ENCODE data around the gene A3GALT2.
A peak's percentile ranks its signal among the peaks of the same experiment; 100 is the strongest.

The A3GALT2 gene

DNA sequence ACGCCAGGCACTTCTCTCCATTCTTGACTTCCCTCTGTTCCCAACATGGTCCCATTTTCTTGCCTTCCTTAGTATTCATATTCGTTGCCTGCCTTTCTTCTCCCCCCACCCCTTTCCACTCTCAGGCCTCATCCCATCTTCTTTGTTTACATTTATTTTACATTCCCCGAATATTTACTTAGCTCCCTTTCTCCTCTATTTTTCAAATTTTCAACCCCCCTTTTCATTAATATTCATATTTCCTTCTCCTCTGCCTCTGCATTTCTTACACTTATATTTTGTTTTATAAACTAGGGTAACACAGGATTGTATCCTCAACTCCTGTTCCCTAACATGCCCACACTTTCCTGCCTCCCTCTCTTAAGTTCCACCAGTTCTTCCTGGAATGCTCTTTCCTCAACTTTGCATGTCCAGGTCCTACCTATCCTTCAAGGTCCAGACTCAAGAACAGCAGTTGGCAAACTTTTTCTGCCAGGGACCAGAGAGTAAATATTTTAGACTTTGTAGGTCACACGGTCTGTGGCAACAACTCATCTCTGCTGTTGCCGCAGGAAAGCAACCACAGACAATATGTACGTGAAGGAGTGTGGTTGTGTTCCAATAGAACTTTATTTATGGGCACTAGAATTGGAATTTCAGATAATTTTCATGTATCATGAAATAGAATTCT is 29.8 kb upstream of the A3GALT2 start:
- DNase-seq (ENCODE audit: low read depth in 2 of 2), result no peak

DNA sequence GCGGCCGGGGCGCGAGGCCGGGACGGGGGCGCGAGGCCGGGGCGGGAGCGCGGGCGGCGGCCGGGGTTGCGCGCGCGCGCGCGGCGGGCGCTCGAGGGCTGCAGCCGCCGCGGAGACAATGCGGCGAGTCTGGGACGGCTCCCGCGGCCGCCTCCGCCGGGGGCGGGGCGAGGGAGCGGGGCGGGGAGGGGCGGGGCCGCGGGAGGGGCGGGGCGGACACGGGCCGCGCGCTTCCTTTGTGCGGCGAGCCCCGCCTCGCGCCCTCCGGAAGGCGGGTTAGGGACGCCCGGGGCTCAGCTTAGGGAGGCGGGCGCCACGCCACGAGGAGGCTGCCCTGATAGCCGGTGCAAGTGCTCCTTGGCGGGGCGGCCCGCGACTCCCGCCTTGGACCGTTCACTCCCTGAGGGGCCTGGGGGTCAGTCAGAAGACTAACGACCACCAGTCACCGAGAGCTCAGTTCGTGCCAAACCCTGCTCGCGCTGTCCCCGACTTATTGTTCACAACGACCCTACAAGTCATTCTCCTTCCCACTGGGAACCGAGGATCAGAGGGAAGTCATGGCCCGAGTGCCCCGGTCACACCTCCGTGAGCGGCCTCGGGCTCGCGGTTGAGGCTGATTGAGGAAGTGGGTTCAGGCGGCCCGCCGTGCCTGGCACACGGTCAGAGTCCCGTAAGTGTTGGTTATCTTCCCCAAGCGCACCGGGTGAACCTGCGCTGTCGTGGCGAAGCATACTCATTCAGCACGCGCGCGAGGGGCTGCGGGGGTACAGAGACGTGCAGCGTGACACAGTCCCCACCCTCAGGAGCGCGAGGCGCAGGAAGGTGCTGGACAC is 29.1 kb upstream of the A3GALT2 start:
- DNase-seq (ENCODE audit: low read depth in 2 of 2), result peak; percentile 62 to 74

DNA sequence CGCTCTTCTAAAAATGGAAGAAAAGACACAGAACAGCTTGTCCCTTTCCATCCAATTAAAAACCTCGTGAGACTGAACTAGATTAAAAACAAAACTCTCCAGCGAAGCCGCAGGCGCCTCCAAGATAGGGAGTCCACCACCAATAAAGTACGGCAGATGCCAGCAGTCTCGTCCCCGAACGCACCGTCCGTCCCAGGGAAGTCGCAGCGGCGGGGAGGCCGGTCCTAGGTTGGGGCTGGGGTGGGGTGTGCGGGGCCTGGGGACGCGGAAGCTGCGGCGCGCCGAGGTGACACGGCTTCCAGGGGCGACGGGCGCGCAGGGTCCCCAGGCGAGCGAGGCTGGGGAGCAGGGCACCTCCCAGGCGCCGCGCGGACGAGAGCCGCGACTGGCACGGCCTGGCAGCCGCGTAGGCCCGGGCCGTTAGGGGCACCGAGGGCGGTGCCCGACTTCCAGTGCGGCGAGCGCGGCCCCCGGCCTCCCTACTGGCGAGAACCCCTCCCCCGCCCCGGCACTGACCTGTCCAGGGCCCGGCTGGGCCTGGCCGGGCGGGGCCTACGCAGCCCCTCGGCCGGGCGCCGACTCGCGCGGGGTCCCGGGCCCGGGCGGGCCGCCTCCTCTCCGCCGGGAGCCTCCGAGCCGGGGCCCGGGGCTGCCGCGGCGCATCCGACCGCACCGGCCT is 28.3 kb upstream of the A3GALT2 start:
- peak; percentile 34 to 36 for DNase-seq (ENCODE audit: low read depth in 2 of 2)

DNA sequence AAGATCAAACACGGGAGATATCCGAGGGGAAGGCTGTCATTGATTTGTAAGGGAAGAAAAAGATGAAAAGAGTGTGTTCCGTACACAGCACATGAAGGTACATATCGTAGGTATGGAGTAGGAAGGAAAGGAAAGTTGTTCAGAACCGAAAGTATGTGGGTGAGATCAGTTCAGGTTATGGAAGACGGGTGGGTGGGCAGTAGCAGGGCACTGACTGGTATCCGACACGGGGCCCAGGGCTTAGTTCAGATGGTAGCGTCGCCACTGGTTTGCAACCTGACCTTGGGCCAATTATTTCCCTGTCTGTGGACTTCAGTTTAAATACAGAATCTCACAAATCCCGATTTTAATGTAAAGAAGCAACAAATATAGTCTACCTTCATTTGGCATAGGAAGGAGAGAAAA is 27.8 kb upstream of the A3GALT2 start:
- peak; percentile 6 to 15 for DNase-seq (ENCODE audit: low read depth in 2 of 2)

DNA sequence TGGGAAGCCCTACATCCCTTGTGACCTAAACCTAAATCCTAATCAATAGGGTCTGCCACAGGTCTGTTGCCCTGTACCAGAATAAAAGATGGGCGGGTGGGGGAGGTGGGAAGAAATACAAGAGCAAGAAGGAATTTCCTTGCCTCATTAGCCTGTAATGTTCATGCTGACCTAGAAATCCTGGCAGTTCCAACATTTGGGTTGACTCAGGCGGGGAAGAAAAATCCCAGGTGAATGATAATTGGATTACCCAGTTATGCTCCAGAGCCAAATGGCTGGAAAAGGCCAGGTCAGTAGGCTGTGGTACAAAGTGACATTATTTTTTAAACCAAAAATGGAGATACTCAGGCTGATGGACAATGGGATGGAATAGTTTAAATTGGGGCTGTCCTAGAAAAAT is 27.3 kb upstream of the A3GALT2 start:
- no peak for DNase-seq (ENCODE audit: low read depth in 2 of 2)

DNA sequence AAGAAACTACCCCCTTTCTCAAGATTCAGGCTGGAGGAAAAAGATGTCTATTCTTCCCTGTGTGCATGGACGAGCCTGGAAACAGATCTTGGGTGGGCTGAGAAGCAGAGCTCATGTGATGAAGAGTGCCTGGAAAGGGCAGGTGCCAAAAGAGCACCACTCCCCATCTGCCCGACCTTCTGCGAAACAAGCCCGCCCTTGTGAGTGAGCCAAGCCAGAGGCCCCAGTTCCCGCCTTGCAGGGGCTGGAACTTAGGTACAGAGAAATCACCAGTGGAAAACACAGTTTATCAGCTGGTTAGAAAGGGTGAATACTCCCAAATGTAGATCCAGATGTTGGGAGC is 26.7 kb upstream of the A3GALT2 start:
- DNase-seq (ENCODE audit: low read depth in 2 of 2), result no peak

DNA sequence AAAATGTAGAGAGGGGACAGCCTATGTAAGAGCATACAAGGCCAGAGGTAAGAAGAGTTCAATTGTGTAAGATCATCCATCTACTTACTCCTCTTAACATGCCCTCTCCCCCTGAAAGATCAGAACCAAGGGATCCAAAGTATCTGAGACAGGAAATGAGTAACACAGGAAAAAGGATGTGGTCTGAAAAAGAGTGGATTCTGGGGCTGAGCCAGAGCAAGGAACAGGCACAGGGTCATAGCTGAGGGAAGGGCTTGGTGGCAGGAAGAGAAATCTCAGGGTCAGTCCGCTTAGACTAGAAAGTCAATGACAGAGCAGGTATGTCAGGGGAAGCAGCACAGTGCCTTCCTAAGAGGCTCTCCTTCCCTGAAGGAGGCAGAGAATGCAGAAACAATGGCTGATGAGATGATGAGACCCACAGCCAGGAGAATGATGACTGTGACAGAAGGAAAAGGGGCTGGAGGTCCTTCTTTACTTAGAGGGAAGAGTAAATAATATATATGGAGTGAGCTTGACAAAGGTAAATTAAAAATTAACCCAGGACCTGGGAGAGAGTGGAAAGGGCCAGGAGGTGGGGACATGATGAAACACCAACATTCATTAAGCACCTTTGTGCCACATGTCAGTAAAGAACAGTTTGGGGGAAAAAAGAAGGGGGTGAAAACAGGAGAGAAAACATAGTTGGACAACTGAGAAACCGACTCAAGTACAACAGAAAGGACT is 26.2 kb upstream of the A3GALT2 start:
- no peak for DNase-seq (ENCODE audit: low read depth in 2 of 2)

DNA sequence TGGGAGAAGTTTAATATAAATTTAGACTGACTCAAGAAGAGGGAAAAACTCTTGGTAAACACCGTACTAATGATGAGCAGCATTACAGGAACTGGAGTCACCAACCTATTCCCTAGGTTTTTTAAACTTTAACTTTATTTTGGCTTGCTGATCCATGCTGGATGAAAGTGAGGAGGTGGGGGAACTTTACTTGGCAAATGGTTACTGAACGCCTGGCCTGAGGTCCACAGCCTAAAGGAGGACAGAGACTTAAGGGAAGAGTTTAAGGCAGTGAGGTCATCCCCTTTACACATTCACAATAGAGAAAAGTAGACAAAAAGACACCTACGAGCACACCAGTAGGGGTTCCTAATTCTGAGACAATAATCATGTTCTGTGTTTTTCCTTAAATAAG is 25.6 kb upstream of the A3GALT2 start:
- DNase-seq (ENCODE audit: low read depth in 2 of 2), result no peak

DNA sequence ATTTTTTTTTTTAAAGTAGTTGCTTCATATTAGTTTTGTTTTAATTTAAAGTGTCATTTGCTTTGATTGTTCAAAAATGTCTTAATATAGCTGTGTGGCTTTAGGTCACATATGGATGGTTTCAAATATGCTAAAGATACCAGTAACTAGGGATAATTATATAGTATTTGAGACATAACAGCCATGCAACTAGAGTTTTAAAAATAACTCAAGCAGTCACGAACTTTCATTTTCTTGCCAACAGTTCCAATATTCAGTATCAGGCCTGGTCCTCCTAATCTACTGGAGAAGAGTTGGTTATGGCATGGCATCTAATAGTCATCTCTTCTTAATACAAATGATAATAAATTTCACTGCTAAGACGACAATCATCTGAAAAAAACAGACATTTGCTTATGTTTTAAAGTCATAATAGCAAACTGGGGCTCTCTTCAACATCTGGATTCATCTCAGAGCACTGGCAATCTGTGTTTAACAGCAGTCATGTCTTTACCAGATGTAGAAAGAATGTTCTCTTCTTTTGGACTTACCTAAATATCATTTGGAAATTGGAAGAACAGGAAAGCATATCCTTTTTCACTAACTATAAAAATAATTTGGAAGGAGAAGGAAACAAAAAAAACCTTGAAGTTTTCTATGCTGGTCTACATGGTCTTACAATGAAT is 24.1 kb upstream of the A3GALT2 start:
- DNase-seq (ENCODE audit: low read depth in 2 of 2), result no peak

DNA sequence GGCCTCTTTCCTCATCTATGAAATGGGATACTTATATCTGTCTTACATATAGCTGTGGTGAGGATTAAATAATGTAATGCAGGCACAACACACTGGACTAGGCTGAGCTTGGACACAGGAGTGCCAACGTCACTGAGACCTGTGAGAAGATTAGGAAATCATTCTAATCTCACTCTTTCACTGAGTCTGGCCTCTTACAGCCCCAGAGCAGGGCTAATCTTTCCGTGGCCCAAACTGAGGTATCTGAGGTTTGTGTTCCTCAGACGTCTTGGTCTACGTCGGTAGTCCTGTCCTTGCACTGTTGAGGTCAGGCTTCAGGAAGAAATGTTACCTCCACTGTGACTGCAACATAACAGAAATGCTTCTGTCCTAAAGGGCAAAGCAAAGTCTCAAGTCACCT is 22.6 kb upstream of the A3GALT2 start:
- DNase-seq (ENCODE audit: low read depth in 2 of 2), result no peak

DNA sequence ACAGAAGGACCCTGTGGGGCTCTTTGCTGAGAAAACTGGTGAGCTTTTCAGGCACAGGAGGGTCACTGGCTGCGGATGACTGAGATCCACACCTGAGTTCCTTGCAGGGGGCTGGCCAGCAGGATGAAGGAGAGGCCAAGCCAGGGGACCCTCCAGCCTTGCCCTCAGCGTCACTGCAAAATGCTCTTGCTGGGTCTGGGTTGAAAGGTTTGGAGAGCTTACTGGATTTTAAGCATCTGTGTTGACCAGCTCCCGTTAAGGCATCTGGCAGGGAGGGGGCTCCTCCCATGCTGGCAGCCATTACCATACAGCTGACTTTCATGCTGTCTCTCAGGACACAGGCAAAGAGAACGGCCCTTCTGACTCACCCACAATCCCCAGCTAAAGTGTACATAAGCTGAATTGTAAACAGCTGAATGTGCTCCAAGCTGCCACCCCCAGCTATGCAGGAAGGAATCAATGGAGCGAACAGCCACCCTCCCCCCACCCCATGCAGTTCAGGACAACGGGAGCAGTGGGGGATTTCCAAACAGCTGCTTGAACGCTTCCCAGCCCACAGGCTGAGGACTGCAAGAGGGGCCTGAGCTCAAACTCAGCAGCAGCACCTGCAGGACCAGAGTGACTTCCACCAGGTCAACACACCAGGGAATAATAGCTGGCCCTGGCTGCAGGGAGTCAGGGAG is 21.3 kb upstream of the A3GALT2 start:
- DNase-seq (ENCODE audit: low read depth in 2 of 2), result no peak

DNA sequence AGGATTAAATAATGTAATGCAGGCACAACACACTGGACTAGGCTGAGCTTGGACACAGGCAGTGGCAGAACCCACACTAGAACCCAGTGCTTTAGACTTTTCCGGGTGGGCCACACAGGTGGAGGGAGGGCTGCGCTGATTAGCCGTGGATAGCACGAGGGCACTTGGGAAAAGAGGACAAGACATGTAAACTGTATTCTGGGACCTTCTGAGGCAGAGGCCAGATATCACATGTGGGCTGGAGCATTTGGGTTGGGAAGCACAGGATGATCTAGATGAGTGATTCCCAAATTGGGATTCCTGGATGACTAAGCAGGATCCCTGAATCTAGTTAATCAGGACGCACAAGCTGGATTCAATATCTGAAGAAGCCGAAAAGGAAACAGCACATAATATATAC is 20.3 kb upstream of the A3GALT2 start:
- no peak for DNase-seq (ENCODE audit: low read depth in 2 of 2)

DNA sequence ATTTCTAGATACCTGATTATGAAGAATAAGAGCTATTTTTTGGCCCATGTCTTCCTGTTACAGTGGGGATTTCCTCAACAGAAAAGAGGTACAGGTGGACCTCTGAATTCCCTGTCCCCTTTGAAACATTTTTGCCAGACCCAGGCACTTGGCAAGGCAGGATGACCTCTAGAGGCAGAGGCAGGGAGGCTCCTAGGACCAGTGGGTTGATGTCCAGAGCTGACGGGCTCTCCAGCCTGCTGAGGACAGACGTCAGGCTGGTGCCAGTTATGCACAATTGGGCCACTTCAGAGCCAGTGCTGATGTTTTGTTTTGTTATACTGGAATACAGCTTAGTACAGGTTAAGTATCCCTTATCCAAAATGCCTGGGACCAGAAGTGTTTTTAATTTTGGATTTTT is 18.5 kb upstream of the A3GALT2 start:
- DNase-seq (ENCODE audit: low read depth in 2 of 2), result no peak

DNA sequence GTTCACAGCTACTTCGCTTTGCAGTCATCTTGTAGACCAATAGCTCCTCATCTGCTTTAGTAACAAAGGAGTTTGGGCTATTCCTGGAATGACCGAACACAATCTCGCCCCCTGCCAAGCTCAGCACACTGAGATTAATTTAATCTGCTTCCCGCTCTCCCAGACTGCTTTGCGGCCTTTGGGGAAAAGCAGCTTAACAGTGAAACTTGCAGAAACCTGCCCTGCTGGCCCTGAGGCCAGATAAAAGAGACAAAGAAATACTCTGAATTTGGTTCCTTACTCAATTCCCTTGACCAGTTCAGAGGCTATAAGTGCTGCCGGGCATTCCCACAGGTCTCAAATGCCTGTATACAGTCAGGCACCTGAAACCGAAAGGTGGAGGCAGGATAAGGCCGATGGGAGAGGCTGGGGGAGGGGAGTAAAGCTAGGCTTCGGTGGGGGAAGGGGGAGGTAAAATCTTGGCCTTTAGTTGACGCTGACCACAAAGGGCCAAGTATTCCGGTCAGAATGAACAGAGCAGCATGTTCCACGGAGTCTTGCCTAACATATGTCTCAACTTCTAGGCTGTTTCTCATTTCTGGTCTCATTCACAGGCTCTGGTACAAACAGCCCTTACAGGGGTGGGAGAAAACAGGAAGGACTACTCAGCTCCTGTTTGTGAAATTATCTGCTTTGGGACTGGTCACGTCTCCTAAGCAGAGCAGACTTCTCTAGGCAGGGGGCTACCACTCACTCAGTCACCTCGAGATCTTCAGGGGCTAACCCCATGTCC is 17.7 kb upstream of the A3GALT2 start:
- DNase-seq (ENCODE audit: low read depth in 2 of 2), result no peak

DNA sequence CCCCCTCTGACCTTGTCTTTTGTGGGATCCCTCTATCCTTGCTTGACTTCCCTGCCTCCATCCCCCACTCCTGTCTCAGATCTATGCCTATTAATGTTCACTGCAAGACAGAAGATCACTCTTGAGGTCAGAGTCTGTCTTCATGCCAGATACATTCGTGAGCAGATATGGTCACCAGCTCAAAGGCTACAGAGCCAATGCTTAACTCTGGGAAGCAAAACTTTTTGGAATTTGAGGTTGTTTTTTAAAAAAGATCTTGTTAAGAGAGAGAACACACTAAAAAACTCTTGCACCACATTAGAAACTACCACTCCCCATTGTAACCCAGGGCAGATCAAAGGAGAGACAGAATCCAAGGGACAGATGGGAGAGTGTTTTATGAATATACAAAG is 17.1 kb upstream of the A3GALT2 start:
- DNase-seq (ENCODE audit: low read depth in 2 of 2), result no peak

DNA sequence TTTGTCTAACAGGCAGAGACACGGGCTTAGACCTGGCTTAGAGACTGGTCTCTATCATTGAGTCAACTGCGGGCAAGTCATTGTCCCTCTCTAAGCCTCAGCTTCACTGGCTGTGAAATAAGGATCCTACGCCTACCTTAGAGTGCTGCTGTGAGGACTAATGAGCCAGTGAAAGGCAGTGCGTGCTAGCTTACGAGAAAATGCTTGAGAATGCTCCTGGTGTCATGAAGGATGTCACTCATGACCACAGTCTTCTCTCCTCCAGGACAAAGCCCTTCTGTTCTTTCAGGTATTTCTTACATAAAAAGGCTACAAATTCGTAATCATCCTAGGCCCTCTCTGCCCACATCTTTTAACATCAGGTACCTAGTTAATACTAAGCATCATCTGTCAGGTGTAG is 16.5 kb upstream of the A3GALT2 start:
- no peak for DNase-seq (ENCODE audit: low read depth in 2 of 2)

DNA sequence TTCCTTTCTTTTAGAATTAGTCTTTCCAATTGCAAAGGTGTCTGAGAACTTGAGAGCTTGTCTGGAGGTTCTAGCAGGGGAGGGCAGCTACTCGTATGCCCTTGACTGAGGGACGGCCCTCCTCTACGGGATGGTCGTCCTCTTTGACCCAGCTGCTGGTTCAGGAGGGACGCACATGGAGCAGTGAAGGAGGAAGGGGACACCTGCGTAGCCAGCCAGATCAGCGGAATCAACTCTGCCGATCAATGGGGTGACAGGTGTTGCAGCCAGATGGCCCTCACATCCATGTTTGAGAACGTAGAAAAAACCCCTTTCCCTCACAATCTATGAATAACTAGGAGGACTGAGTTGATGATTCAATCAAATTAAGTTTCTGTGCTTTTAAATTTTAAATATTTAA is 15.7 kb upstream of the A3GALT2 start:
- no peak for DNase-seq (ENCODE audit: low read depth in 2 of 2)

DNA sequence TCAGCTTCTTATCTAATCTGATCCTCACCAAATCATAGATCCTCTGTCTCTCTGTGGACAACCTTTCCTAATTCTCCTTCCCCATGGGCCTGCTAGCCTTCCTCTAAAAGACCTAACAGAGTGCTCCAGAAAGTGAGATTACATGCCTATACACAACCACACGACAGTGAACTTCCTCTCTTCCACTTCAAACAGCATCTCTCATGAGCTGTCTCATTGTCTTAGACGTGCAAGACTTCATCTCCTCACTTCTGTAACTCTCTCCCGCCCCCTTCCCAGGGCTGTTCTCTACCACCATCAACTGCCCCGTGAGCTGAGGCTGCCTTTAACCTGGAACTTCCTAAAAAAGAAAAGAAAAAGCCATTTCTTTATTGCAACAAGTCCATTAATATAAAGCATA is 14.1 kb upstream of the A3GALT2 start:
- DNase-seq (ENCODE audit: low read depth in 2 of 2), result no peak

DNA sequence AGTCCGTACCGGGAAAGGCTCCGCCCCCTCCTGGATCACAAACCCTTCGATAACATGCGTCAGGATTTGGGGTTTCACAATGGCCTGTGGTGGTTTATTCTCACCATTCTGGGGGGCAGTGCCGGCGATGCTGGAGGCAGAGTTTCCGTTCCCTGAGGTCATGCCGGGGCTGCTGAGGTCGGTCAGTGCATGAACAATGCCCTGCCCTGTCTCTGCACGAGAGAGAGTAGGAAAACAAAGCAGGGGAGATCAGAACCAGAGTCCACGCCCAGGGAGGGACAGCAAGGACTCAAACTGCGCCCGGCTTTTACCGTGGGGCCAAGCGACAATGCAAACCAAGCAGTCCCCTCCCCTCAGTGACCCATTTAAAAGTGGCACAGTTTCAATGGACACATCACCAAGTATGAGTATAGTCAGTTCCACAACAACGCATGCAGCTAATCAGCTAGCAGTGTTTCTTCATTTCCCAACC is 13.2 kb upstream of the A3GALT2 start:
- no peak for DNase-seq (ENCODE audit: low read depth in 2 of 2)

DNA sequence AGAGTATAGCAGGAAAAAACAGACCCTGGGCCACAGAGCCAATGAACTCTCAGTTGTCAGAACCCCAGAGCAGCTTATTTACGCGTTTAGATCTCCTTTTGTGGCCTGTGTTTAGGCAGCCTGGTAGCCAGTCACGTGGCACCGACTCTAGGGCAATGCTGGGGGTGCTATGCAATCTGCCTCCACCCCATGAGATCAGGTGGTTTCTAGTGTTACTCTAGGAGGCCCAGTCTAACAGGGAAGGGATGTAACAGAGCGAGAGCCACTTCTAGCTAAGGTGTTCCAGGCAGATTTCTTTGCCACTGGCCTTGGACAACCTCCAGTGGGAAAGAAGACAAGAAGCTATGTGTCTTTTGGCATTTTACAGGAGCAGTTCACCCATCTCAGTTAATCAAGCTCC is 12.0 kb upstream of the A3GALT2 start:
- DNase-seq (ENCODE audit: low read depth in 2 of 2), result no peak
